Measurements from ENCODE around the gene TMF1. TPM values are rescaled to one million over a fixed set of nuclear protein-coding genes. Genes with fewer than 3 reads are reported as not detected.

The TMF1 gene
- total and polyA plus RNA-seq, 9 donors: 12.2 to 36.2 (median 26.4) TPM

GRCh38 chr3:69014022-69014580 is 38.0 kb downstream of the TMF1 start:
- 0% methylated on average over 6 of the region's 11 CpGs for WGBS (ENCODE audit: insufficient coverage)
- Histone ChIP-seq H3K4me1 (ENCODE audit: control insufficient read depth, insufficient read depth, low read length) (peaks cover 10% of the 10 kb centered on the region), H3K36me3 (ENCODE audit: control insufficient read depth, insufficient read depth, low read length) (peaks cover 6% of the 10 kb centered on the region), H3K27me3 (ENCODE audit: control insufficient read depth, insufficient read depth, low read length) (no peaks in the 10 kb centered on the region), H3K27ac (ENCODE audit: low read length) (peak overlapping the region; percentile 93), H3K4me3 (ENCODE audit: low read length) (peak overlapping the region; percentile 78), H3K9me3 (replicated peaks; ENCODE audit: control insufficient read depth, low read depth, low read length) (no peaks in the 10 kb centered on the region)
- no peak for DNase-seq

- under 1% methylated on average over 96 of the region's 96 CpGs for WGBS (ENCODE audit: insufficient coverage)
- peaks cover 13% of the 10 kb centered on the region for H3K4me1 ChIP-seq (ENCODE audit: control insufficient read depth, insufficient read depth, low read length)
Measured at GRCh38 chr3:69013253-69014021, 38.7 kb downstream of the TMF1 start, which contains the start of gene EOGT. Gene EOGT, minus strand, starts transcription at chr3:69013684. Its CDS starts 3,838 bp downstream, at chr3:69009846.

GRCh38 chr3:69012800-69013252 is 39.3 kb downstream of the TMF1 start:
- Histone ChIP-seq H3K4me3 (ENCODE audit: low read length) (peak overlapping the region; percentile 78), H3K4me1 (ENCODE audit: control insufficient read depth, insufficient read depth, low read length) (peaks cover 13% of the 10 kb centered on the region), H3K36me3 (ENCODE audit: control insufficient read depth, insufficient read depth, low read length) (peaks cover 8% of the 10 kb centered on the region), H3K27ac (ENCODE audit: low read length) (peak overlapping the region; percentile 82), H3K27me3 (ENCODE audit: control insufficient read depth, insufficient read depth, low read length) (no peaks in the 10 kb centered on the region), H3K9me3 (replicated peaks; ENCODE audit: control insufficient read depth, low read depth, low read length) (no peaks in the 10 kb centered on the region)
- 1% methylated on average over 36 of the region's 36 CpGs for WGBS (ENCODE audit: insufficient coverage)
- peak; percentile 75 for DNase-seq

More at GRCh38 chr3:69013253-69014021, 38.7 kb downstream of the TMF1 start, which contains the start of gene EOGT:
- Histone ChIP-seq H3K27ac (ENCODE audit: low read length) (peak within 1 kb of the TSS; percentile 93), H3K4me3 (ENCODE audit: low read length) (peak within 1 kb of the TSS; percentile 78), H3K9me3 (replicated peaks; ENCODE audit: control insufficient read depth, low read depth, low read length) (no peaks in the 10 kb centered on the region), H3K36me3 (ENCODE audit: control insufficient read depth, insufficient read depth, low read length) (peaks cover 10% of the 10 kb centered on the region), H3K27me3 (ENCODE audit: control insufficient read depth, insufficient read depth, low read length) (no peaks in the 10 kb centered on the region)
- peak; percentile 90 for DNase-seq

GRCh38 chr3:69012100-69012799 is 39.9 kb downstream of the TMF1 start:
- Histone ChIP-seq H3K36me3 (ENCODE audit: control insufficient read depth, insufficient read depth, low read length) (peaks cover 10% of the 10 kb centered on the region), H3K9me3 (replicated peaks; ENCODE audit: control insufficient read depth, low read depth, low read length) (no peaks in the 10 kb centered on the region), H3K27me3 (ENCODE audit: control insufficient read depth, insufficient read depth, low read length) (no peaks in the 10 kb centered on the region), H3K4me3 (ENCODE audit: low read length) (peak overlapping the region; percentile 78), H3K27ac (ENCODE audit: low read length) (peak overlapping the region; percentile 82), H3K4me1 (ENCODE audit: control insufficient read depth, insufficient read depth, low read length) (peaks cover 13% of the 10 kb centered on the region)
- DNase-seq: peak; percentile 70
- 56% methylated on average over 14 of the region's 22 CpGs for WGBS (ENCODE audit: insufficient coverage)

GRCh38 chr3:69011096-69011730 is 40.9 kb downstream of the TMF1 start:
- H3K27me3 ChIP-seq (ENCODE audit: control insufficient read depth, insufficient read depth, low read length): no peaks in the 10 kb centered on the region
- peaks cover 13% of the 10 kb centered on the region for H3K4me1 ChIP-seq (ENCODE audit: control insufficient read depth, insufficient read depth, low read length)
- H3K4me3 ChIP-seq (ENCODE audit: low read length): no peak overlapping the region
- peaks cover 11% of the 10 kb centered on the region for H3K36me3 ChIP-seq (ENCODE audit: control insufficient read depth, insufficient read depth, low read length)
- no peaks in the 10 kb centered on the region for H3K9me3 ChIP-seq (replicated peaks; ENCODE audit: control insufficient read depth, low read depth, low read length)
- DNase-seq: no peak
- H3K27ac ChIP-seq (ENCODE audit: low read length): no peak overlapping the region
- WGBS (ENCODE audit: insufficient coverage): 82% methylated on average over 4 of the region's 8 CpGs

GRCh38 chr3:69009559-69010410 is 42.3 kb downstream of the TMF1 start:
- no CpG with 5 or more reads among the region's 3 CpGs for WGBS (ENCODE audit: insufficient coverage)
- peak; percentile 83 for DNase-seq

GRCh38 chr3:69008980-69009379 is 43.2 kb downstream of the TMF1 start:
- no peaks in the 10 kb centered on the region for H3K27me3 ChIP-seq (ENCODE audit: control insufficient read depth, insufficient read depth, low read length)
- H3K9me3 ChIP-seq (replicated peaks; ENCODE audit: control insufficient read depth, low read depth, low read length): no peaks in the 10 kb centered on the region
- no peak overlapping the region for H3K27ac ChIP-seq (ENCODE audit: low read length)
- DNase-seq: no peak
- no peak overlapping the region for H3K4me3 ChIP-seq (ENCODE audit: low read length)
- H3K4me1 ChIP-seq (ENCODE audit: control insufficient read depth, insufficient read depth, low read length): peaks cover 13% of the 10 kb centered on the region
- no CpG with 5 or more reads among the region's 2 CpGs for WGBS (ENCODE audit: insufficient coverage)
- H3K36me3 ChIP-seq (ENCODE audit: control insufficient read depth, insufficient read depth, low read length): peaks cover 16% of the 10 kb centered on the region

More at GRCh38 chr3:69009559-69010410, 42.3 kb downstream of the TMF1 start:
- Histone ChIP-seq H3K27me3 (ENCODE audit: control insufficient read depth, insufficient read depth, low read length) (no peaks in the 10 kb centered on the region), H3K27ac (ENCODE audit: low read length) (peak overlapping the region; percentile 17), H3K4me3 (ENCODE audit: low read length) (no peak overlapping the region), H3K36me3 (ENCODE audit: control insufficient read depth, insufficient read depth, low read length) (peaks cover 16% of the 10 kb centered on the region), H3K4me1 (ENCODE audit: control insufficient read depth, insufficient read depth, low read length) (peaks cover 13% of the 10 kb centered on the region), H3K9me3 (replicated peaks; ENCODE audit: control insufficient read depth, low read depth, low read length) (no peaks in the 10 kb centered on the region)

GRCh38 chr3:69005791-69006482 is 46.2 kb downstream of the TMF1 start:
- peaks cover 24% of the 10 kb centered on the region for H3K36me3 ChIP-seq (ENCODE audit: control insufficient read depth, insufficient read depth, low read length)
- WGBS (ENCODE audit: insufficient coverage): 100% methylated on average over 1 of the region's 5 CpGs
- H3K4me1 ChIP-seq (ENCODE audit: control insufficient read depth, insufficient read depth, low read length): peaks cover 4% of the 10 kb centered on the region
- no peaks in the 10 kb centered on the region for H3K27me3 ChIP-seq (ENCODE audit: control insufficient read depth, insufficient read depth, low read length)
- H3K4me3 ChIP-seq (ENCODE audit: low read length): no peak overlapping the region
- H3K27ac ChIP-seq (ENCODE audit: low read length): no peak overlapping the region
- no peaks in the 10 kb centered on the region for H3K9me3 ChIP-seq (replicated peaks; ENCODE audit: control insufficient read depth, low read depth, low read length)
- no peak for DNase-seq

All from muscle of leg (tissue), 11 donors.